HUES64 (cell line): ENCODE measurements around the gene CFAP298. TPM values are rescaled to one million over a fixed set of nuclear protein-coding genes. Genes with fewer than 3 reads are reported as not detected.
"Not testable (repeated sequence)": the region's sequence is repeated elsewhere in the genome, so short reads cannot be mapped to it uniquely, and the experiment has no call there.

Experiments used
- H3K27ac ChIP-seq: 2 replicates; pipeline ENCODE4 v1.7.0; 2013; ENCODE audit warnings: low read depth, low read length, inconsistent platforms
- H3K27me3 ChIP-seq: 2 replicates; pipeline ENCODE4 v1.6.1; 2013; ENCODE audit warnings: mild to moderate bottlenecking, low read length; ENCODE audit not compliant: insufficient read depth
- H3K36me3 ChIP-seq: 2 replicates; pipeline ENCODE4 v1.6.1; 2013; ENCODE audit warnings: mild to moderate bottlenecking, low read length; ENCODE audit not compliant: insufficient read depth
- H3K4me1 ChIP-seq: 2 replicates; pipeline ENCODE4 v1.6.1; 2013; ENCODE audit warnings: mild to moderate bottlenecking, low read length, moderate library complexity; ENCODE audit not compliant: insufficient read depth
- H3K4me3 ChIP-seq: 2 replicates; pipeline ENCODE4 v1.5.1; 2013; ENCODE audit warnings: mild to moderate bottlenecking, low read length, moderate library complexity
- H3K9ac ChIP-seq: 2 replicates; pipeline ENCODE4 v1.6.1; 2013; ENCODE audit warnings: mild to moderate bottlenecking, low read depth, low read length
- H3K9me3 ChIP-seq: 2 replicates; pipeline ENCODE4 v1.6.1; 2013; ENCODE audit warnings: low read depth, low read length; ENCODE audit not compliant: insufficient read depth
- WGBS: fragments of 150-250, 120-280 bp; methylation state at CpG from one replicate; pipeline ENCODE4 v1.1.7; 2013; ENCODE audit warnings: missing lambda C conversion rate; 5-methylcytosine and 5-hydroxymethylcytosine counted together
- polyA plus RNA-seq, 2 experiments: library from polyadenylated mRNA; stranded (reverse); fragments of 50-300 nt; gene quantifications; one replicate each; pipeline ENCODE4 v1.2.3, GENCODE V29; 2013

The CFAP298 gene
- 79.7 TPM for polyA plus RNA-seq (2013, experiment 1 of 2)
- polyA plus RNA-seq (2013, experiment 2 of 2), result 72.6 TPM

GRCh38 chr21:32612075-32612998 is at the start of gene CFAP298:
TSS of gene CFAP298 (minus strand) at chr21:32612377. CDS start at chr21:32612243, 134 bp downstream.
- peak within 1 kb of the TSS; percentile 97 for H3K4me3 ChIP-seq
- WGBS, result under 1% methylated on average over 81 of the region's 81 CpGs
- H3K27me3 ChIP-seq, result no peaks in the 10 kb centered on the region
- H3K36me3 ChIP-seq, result peaks cover 30% of the 10 kb centered on the region
- H3K4me1 ChIP-seq, result peaks cover 8% of the 10 kb centered on the region; the same call in 1 of the 2 replicates
- no peaks in the 10 kb centered on the region for H3K9me3 ChIP-seq
- H3K9ac ChIP-seq, result peak within 1 kb of the TSS; percentile 95
- H3K27ac ChIP-seq, result peak within 1 kb of the TSS; percentile 87

GRCh38 chr21:32661026-32661782 is 49.0 kb upstream of the CFAP298 start:
- not testable (repeated sequence) for H3K4me1 ChIP-seq, H3K4me3 ChIP-seq, H3K27ac ChIP-seq, H3K9ac ChIP-seq, H3K27me3 ChIP-seq
- 95% methylated on average over 13 of the region's 13 CpGs for WGBS
- Histone ChIP-seq H3K9me3 (peaks cover 26% of the 10 kb centered on the region), H3K36me3 (peaks cover 18% of the 10 kb centered on the region)

GRCh38 chr21:32658524-32658923 is 46.3 kb upstream of the CFAP298 start:
- Histone ChIP-seq H3K9me3 (peaks cover 13% of the 10 kb centered on the region), H3K4me3 (no peak overlapping the region), H3K4me1 (no peaks in the 10 kb centered on the region), H3K27me3 (no peaks in the 10 kb centered on the region), H3K9ac (no peak overlapping the region), H3K27ac (no peak overlapping the region), H3K36me3 (no peaks in the 10 kb centered on the region)
- 97% methylated on average over 9 of the region's 9 CpGs for WGBS

GRCh38 chr21:32653326-32653901 is 41.2 kb upstream of the CFAP298 start:
- no peak overlapping the region for H3K27ac ChIP-seq
- no peaks in the 10 kb centered on the region for H3K4me1 ChIP-seq
- no peak overlapping the region for H3K4me3 ChIP-seq
- no peaks in the 10 kb centered on the region for H3K27me3 ChIP-seq
- H3K9me3 ChIP-seq, result peaks cover 6% of the 10 kb centered on the region
- H3K36me3 ChIP-seq, result no peaks in the 10 kb centered on the region
- 81% methylated on average over 2 of the region's 2 CpGs for WGBS
- no peak overlapping the region for H3K9ac ChIP-seq

- Histone ChIP-seq H3K27me3 (no peaks in the 10 kb centered on the region), H3K4me1 (peaks cover 23% of the 10 kb centered on the region), H3K9ac (no peak overlapping the region), H3K27ac (no peak overlapping the region), H3K4me3 (no peak overlapping the region), H3K9me3 (no peaks in the 10 kb centered on the region), H3K36me3 (no peaks in the 10 kb centered on the region)
Observed at GRCh38 chr21:32648165-32648564, 36.0 kb upstream of the CFAP298 start.

GRCh38 chr21:32645261-32646182 is 33.3 kb upstream of the CFAP298 start:
- H3K27me3 ChIP-seq, result no peaks in the 10 kb centered on the region
- WGBS, result 10% methylated on average over 18 of the region's 19 CpGs
- peak overlapping the region; percentile 56 for H3K4me3 ChIP-seq
- peaks cover 23% of the 10 kb centered on the region for H3K4me1 ChIP-seq
- H3K9ac ChIP-seq, result no peak overlapping the region
- no peaks in the 10 kb centered on the region for H3K9me3 ChIP-seq
- H3K36me3 ChIP-seq, result no peaks in the 10 kb centered on the region
- H3K27ac ChIP-seq, result no peak overlapping the region

- no peak overlapping the region for H3K4me3 ChIP-seq
- H3K9me3 ChIP-seq, result no peaks in the 10 kb centered on the region
- no peaks in the 10 kb centered on the region for H3K27me3 ChIP-seq
- H3K27ac ChIP-seq, result no peak overlapping the region
- peaks cover 23% of the 10 kb centered on the region for H3K4me1 ChIP-seq
- H3K9ac ChIP-seq, result no peak overlapping the region
- WGBS, result 75% methylated on average over 8 of the region's 10 CpGs
- no peaks in the 10 kb centered on the region for H3K36me3 ChIP-seq
Observed at GRCh38 chr21:32641710-32642698, 29.8 kb upstream of the CFAP298 start.

GRCh38 chr21:32626621-32627196 is 14.5 kb upstream of the CFAP298 start:
- no peaks in the 10 kb centered on the region for H3K36me3 ChIP-seq
- H3K27ac ChIP-seq, result no peak overlapping the region
- H3K9ac ChIP-seq, result no peak overlapping the region
- H3K9me3 ChIP-seq, result no peaks in the 10 kb centered on the region
- no peaks in the 10 kb centered on the region for H3K27me3 ChIP-seq
- no peaks in the 10 kb centered on the region for H3K4me1 ChIP-seq
- WGBS, result over 99% methylated on average over 2 of the region's 3 CpGs
- no peak overlapping the region for H3K4me3 ChIP-seq

- not testable (repeated sequence) for H3K9ac ChIP-seq, H3K27me3 ChIP-seq, H3K27ac ChIP-seq, H3K36me3 ChIP-seq, H3K4me1 ChIP-seq, H3K4me3 ChIP-seq, H3K9me3 ChIP-seq
- 87% methylated on average over 6 of the region's 6 CpGs for WGBS
Observed at GRCh38 chr21:32618218-32618617, 6.0 kb upstream of the CFAP298 start.
